ENCODE data around the gene RAPGEF1.

RAPGEF1 gene

DNA sequence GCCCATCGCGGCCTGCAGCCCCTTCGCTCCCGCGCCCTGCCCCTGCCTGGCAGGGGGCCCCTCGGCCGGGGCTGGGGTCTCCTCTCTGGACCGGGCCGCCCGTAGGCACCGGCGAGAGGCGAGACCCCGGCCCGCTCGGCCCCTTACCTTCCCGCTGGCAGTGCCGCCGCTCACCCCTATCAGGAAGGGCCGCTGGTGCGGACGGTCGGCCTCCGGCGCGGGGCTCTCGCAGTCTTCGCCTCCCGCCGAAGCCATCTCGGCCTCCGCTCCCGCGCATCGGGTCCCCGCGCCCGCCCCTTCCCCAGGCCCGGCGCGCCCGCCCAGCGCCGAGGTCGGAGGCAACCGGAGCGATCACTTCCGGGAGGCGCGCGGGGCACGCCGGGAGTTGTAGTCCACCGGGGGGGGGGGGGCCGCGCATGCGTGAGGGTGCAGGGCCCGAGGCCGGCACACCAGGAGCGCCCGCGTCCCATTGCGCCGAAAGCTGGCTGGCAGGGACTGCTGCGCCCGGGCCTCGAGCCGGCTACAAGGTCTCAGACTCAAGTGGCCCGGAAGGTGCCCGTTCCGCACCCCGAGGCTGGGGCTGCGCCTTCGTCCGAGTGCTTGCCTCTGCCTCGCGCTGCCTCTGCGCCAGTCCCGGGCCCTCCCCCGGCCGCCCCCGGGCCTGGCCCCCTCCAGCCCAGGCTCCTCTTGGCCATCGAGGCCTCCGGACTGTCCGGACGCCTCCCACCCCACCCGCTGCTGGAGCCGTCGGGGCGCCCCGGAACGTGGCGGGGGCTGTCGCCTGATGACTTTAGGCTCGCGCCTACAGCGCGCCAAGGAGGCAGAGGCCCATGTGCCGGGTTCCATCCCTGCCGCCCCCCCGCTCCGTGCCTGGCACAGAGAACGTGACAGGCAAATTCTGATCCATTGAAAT is 208.7 kb downstream of the RAPGEF1 start, which contains the start of gene UCK1 (continued):
- TF ChIP-seq, protein P1, sequence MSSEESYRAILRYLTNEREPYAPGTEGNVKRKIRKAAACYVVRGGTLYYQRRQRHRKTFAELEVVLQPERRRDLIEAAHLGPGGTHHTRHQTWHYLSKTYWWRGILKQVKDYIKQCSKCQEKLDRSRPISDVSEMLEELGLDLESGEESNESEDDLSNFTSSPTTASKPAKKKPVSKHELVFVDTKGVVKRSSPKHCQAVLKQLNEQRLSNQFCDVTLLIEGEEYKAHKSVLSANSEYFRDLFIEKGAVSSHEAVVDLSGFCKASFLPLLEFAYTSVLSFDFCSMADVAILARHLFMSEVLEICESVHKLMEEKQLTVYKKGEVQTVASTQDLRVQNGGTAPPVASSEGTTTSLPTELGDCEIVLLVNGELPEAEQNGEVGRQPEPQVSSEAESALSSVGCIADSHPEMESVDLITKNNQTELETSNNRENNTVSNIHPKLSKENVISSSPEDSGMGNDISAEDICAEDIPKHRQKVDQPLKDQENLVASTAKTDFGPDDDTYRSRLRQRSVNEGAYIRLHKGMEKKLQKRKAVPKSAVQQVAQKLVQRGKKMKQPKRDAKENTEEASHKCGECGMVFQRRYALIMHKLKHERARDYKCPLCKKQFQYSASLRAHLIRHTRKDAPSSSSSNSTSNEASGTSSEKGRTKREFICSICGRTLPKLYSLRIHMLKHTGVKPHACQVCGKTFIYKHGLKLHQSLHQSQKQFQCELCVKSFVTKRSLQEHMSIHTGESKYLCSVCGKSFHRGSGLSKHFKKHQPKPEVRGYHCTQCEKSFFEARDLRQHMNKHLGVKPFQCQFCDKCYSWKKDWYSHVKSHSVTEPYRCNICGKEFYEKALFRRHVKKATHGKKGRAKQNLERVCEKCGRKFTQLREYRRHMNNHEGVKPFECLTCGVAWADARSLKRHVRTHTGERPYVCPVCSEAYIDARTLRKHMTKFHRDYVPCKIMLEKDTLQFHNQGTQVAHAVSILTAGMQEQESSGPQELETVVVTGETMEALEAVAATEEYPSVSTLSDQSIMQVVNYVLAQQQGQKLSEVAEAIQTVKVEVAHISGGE (tag by site-specific recombination; conservative IDR thresholded peaks at IDR 0.05; ENCODE audit: low read depth), result peak; percentile 83
- peak; percentile 43 for TF ChIP-seq SP2 (tag by site-specific recombination; IDR thresholded peaks at IDR 0.05)
- TF ChIP-seq ZNF114 (tag by site-specific recombination; IDR thresholded peaks at IDR 0.05), result no peak
- no peak for TF ChIP-seq ZNF544 (tag by site-specific recombination; IDR thresholded peaks at IDR 0.05)
- TF ChIP-seq ZNF629 (tag by site-specific recombination; IDR thresholded peaks at IDR 0.05), result no peak
- no peak for TF ChIP-seq ZNF558 (tag by site-specific recombination; IDR thresholded peaks at IDR 0.05)
- TF ChIP-seq ZBTB20 (tag by site-specific recombination; IDR thresholded peaks at IDR 0.05), result peak; percentile 58; the same call in 1 of the 2 replicates
- TF ChIP-seq, protein P2, sequence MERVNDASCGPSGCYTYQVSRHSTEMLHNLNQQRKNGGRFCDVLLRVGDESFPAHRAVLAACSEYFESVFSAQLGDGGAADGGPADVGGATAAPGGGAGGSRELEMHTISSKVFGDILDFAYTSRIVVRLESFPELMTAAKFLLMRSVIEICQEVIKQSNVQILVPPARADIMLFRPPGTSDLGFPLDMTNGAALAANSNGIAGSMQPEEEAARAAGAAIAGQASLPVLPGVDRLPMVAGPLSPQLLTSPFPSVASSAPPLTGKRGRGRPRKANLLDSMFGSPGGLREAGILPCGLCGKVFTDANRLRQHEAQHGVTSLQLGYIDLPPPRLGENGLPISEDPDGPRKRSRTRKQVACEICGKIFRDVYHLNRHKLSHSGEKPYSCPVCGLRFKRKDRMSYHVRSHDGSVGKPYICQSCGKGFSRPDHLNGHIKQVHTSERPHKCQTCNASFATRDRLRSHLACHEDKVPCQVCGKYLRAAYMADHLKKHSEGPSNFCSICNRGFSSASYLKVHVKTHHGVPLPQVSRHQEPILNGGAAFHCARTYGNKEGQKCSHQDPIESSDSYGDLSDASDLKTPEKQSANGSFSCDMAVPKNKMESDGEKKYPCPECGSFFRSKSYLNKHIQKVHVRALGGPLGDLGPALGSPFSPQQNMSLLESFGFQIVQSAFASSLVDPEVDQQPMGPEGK (tag by site-specific recombination; IDR thresholded peaks at IDR 0.05), result peak; percentile 73; the same call in 1 of the 2 replicates
- TF ChIP-seq, protein P3, sequence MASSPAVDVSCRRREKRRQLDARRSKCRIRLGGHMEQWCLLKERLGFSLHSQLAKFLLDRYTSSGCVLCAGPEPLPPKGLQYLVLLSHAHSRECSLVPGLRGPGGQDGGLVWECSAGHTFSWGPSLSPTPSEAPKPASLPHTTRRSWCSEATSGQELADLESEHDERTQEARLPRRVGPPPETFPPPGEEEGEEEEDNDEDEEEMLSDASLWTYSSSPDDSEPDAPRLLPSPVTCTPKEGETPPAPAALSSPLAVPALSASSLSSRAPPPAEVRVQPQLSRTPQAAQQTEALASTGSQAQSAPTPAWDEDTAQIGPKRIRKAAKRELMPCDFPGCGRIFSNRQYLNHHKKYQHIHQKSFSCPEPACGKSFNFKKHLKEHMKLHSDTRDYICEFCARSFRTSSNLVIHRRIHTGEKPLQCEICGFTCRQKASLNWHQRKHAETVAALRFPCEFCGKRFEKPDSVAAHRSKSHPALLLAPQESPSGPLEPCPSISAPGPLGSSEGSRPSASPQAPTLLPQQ (tag by site-specific recombination; IDR thresholded peaks at IDR 0.05), result peak; percentile 63
- TF ChIP-seq OVOL3 (tag by site-specific recombination; IDR thresholded peaks at IDR 0.05), result no peak
- TF ChIP-seq ZNF561 (tag by site-specific recombination; IDR thresholded peaks at IDR 0.05; ENCODE audit: borderline replicate concordance), result peak; percentile 66; the same call in 1 of the 2 replicates
- no peak for TF ChIP-seq ZNF266 (tag by site-specific recombination; IDR thresholded peaks at IDR 0.05; ENCODE audit: low read depth)
- TF ChIP-seq, protein P4, sequence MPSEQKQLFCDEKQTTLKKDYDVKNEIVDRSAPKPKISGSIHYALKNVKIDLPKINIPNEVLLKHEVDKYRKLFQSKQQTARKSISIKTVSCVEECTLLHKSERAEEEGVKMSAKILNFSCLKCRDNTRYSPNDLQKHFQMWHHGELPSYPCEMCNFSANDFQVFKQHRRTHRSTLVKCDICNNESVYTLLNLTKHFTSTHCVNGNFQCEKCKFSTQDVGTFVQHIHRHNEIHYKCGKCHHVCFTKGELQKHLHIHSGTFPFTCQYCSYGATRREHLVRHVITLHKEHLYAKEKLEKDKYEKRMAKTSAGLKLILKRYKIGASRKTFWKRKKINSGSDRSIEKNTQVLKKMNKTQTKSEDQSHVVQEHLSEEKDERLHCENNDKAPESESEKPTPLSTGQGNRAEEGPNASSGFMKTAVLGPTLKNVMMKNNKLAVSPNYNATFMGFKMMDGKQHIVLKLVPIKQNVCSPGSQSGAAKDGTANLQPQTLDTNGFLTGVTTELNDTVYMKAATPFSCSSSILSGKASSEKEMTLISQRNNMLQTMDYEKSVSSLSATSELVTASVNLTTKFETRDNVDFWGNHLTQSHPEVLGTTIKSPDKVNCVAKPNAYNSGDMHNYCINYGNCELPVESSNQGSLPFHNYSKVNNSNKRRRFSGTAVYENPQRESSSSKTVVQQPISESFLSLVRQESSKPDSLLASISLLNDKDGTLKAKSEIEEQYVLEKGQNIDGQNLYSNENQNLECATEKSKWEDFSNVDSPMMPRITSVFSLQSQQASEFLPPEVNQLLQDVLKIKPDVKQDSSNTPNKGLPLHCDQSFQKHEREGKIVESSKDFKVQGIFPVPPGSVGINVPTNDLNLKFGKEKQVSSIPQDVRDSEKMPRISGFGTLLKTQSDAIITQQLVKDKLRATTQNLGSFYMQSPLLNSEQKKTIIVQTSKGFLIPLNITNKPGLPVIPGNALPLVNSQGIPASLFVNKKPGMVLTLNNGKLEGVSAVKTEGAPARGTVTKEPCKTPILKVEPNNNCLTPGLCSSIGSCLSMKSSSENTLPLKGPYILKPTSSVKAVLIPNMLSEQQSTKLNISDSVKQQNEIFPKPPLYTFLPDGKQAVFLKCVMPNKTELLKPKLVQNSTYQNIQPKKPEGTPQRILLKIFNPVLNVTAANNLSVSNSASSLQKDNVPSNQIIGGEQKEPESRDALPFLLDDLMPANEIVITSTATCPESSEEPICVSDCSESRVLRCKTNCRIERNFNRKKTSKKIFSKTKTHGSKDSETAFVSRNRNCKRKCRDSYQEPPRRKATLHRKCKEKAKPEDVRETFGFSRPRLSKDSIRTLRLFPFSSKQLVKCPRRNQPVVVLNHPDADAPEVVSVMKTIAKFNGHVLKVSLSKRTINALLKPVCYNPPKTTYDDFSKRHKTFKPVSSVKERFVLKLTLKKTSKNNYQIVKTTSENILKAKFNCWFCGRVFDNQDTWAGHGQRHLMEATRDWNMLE (tag by site-specific recombination; conservative IDR thresholded peaks at IDR 0.05; ENCODE audit: low read depth), result peak; percentile 49
- TF ChIP-seq SCRT2 (tag by site-specific recombination; IDR thresholded peaks at IDR 0.05), result no peak
- TF ChIP-seq SP7 (tag by site-specific recombination; IDR thresholded peaks at IDR 0.05), result peak; percentile 28; the same call in 1 of the 2 replicates
- no peak for TF ChIP-seq ZNF548 (tag by site-specific recombination; IDR thresholded peaks at IDR 0.05)
- no peak for TF ChIP-seq ZNF274 (IDR thresholded peaks at IDR 0.05; ENCODE audit: low read length)
- no peak for TF ChIP-seq ZNF274 (tag by site-specific recombination; IDR thresholded peaks at IDR 0.05; ENCODE audit: borderline replicate concordance)
- no peak for TF ChIP-seq ZNF549 (tag by site-specific recombination; IDR thresholded peaks at IDR 0.05)
- no peak for TF ChIP-seq ZBTB21 (tag by site-specific recombination; IDR thresholded peaks at IDR 0.05)
- TF ChIP-seq ZNF121 (tag by site-specific recombination; IDR thresholded peaks at IDR 0.05), result no peak
- TF ChIP-seq KLF8 (tag by site-specific recombination; IDR thresholded peaks at IDR 0.05), result peak; percentile 38; the same call in 1 of the 2 replicates
- no peak for TF ChIP-seq OSR2 (tag by site-specific recombination; IDR thresholded peaks at IDR 0.05)
- no peak for TF ChIP-seq ZNF16 (tag by site-specific recombination; IDR thresholded peaks at IDR 0.05; ENCODE audit: low read depth)
- TF ChIP-seq ZNF660 (tag by site-specific recombination; IDR thresholded peaks at IDR 0.05), result 0 out of 2 replicates have a peak, but pooled peaks have one; percentile 54
- TF ChIP-seq SP3 (tag by site-specific recombination; IDR thresholded peaks at IDR 0.05), result peak; percentile 70
